HG03139 (cell line): Measurements from ENCODE around the gene CTBP1.
A peak's percentile ranks its signal among the peaks of the same experiment; 100 is the strongest.

Experiments
- ATAC-seq: cut with Tn5 transposase; IDR thresholded peaks from one replicate; pipeline ENCODE4 v1.9.1; 2021; ENCODE audit not compliant: unreplicated experiment

CTBP1 gene

GRCh38 chr4:1177274-1178141, 71.4 kb downstream of the CTBP1 start:
- ATAC-seq = no peak

DNA sequence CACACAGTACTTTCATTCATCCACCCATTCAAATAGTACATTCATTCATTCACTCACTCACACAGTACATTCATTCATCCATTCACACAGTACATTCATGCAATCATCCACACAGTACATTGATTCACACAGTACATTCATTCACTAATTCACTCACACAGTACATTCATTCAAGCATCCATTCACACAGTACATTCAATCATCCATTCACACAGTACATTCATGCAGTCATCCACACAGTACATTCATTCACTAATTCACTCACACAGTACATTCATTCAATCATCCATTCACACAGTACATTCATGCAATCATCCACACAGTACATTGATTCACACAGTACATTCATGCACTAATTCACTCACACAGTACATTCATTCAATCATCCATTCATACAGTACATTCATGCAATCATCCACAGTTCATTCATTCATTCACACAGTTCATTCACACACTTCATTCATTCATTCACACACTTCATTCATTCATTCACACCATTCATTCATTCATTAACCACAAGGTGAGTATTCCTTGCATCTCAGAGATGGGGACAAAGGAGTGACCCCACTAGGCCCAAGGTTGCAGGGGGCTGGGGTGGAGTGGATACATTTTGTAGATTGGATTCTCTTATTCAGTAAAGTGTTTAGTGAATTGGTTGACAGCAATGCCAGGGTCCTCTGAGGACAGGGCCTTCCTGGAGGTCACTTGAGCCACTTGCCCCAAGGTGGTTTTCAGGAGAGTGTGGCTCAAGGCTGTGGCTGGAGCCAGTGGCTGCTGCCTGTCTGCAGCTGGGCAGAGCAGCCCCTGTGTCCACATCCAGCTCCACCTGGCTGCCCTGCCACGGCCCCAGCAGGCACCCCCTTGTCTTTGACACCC, 72.3 kb downstream of the CTBP1 start:
- ATAC-seq = no peak

DNA sequence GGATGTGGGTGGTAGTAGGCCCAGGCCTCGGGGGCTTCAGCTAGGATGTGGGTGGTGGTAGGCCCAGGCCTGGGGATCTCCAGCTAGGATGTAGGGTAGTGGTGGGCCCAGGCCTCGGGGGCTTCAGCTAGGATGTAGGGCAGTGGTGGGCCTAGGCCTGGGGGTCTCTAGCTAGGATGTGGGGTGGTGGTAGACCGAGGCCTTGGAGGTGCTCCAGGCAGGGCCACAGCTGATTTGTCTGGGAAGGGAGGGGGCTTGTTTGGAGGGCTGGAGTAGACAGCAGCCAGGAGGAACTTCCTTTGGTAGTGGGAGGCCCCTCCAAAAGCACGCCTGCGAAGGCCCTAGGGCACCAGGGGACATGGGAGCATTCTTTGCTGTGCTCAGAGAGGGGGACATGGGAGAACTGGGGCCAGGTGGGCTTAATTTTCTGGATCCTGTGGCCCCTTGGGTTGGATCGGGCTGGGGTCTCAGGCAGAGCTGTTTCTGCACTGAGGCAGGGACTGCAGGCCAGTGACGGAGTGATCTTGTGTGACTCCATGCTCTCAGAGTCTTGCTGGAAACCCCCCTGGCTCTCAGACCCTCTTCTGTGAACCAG, 73.2 kb downstream of the CTBP1 start:
- ATAC-seq = no peak

DNA sequence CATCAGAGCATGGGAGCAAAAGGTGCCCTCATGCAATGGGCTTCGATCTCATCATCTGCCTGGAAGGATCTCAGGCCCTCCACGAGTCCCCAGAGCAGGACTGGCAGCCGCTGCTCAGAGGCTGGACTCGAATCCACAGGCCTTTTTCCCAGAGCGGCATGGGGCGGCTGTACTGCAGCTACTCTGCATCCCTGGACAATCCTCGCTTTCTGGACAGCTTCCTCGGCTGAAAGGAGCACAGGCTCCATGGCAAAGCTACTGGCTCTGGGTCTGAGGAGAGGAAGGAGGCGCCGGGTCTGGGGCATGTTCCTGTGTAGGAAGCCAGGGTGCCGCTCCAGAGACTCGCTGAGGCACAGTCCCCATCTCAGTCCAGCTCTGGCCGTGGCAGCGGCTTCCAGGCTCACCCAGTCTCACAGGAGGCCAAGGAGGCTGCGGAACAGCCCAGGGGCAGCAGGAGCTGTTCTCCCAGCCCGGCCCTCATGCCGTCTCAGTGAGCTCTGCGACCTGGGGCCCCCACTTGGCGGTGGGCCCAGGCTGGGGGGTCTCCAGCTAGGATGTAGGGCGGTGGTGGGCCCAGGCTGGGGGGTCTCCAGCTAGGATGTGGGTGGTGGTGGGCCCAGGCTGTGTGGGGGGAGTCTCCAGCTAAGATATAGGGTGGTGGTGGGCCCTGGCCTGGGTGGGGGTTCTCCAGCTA, 73.8 kb downstream of the CTBP1 start:
- no peak for ATAC-seq

- ATAC-seq = no peak
Measured at GRCh38 chr4:1172971-1173757, 75.8 kb downstream of the CTBP1 start.

DNA sequence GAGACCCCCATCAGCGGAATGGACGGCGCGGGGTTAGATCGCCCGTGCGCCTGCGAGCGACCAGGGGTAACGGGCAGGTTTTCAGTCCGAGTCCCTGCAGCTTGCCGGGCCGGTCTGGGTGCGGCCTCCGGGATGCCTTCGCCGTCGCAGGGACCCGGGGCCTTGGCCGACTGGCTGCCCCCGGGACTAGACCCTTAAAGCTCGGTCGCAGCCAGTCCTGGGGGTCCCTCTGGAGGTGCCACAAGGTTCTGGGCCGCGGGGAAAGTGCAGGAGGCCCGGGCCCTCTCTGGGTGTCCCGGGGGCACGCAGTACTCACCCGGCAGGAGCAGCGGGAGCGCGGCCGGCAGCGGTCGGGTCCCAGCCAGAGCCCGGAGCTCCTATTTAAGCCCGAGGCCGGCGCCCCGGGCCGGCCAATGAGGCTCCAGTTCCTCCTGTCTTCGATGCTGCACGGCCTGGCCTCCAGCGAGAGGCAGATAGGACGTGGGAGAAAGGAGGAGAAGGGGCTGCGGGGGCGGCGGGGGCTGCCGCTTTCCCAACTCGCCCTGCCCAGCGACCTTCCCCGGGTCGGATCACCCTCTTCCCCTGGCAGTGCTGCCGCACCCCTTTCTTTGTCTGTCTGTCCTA, 76.6 kb downstream of the CTBP1 start, which contains the start of gene SPON2:
Gene SPON2 (minus strand): TSS at position 356 of the 624 bp plus-strand sequence.
- no peak for ATAC-seq

GRCh38 chr4:1171311-1172227, 77.4 kb downstream of the CTBP1 start:
- no peak for ATAC-seq

DNA sequence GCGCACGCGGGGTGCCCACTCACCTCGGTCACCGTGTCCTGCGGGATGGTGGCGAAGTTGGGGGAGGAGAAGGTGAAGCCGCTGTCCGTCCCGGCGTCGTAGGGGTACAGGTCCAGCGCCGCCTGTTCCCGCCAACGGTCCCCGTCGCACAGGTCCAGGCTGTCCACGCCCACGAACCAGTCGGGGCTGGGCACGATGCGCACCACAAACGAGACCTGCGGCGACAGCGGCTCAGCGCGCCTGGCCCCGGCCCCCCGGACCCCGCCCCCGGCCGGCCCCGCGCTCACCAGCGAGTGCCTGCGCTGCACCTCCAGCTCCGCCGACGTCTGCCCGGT, 78.0 kb downstream of the CTBP1 start:
- ATAC-seq = no peak

- no peak for ATAC-seq
Measured at GRCh38 chr4:1170156-1170975, 78.6 kb downstream of the CTBP1 start.

DNA sequence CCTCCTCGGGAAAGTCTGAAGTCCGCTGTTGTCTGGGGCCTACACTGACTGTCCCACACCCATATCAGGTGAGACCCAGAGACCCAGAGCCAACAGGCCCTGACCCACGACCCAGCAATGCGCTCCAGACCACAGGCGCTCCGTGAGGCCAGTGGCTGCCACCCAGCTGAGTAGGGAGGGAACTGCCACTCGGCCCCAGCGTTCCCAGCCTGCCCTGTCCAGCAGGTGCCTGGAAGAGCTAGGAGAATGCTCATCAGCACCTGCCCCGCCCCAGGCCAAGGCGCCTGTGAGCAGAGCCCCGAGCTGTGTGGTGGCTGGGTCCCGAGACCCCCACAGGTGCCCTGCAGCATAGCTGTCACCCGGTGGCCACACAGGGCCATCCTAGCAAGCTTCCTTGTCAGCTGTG, 79.2 kb downstream of the CTBP1 start:
- no peak for ATAC-seq

DNA sequence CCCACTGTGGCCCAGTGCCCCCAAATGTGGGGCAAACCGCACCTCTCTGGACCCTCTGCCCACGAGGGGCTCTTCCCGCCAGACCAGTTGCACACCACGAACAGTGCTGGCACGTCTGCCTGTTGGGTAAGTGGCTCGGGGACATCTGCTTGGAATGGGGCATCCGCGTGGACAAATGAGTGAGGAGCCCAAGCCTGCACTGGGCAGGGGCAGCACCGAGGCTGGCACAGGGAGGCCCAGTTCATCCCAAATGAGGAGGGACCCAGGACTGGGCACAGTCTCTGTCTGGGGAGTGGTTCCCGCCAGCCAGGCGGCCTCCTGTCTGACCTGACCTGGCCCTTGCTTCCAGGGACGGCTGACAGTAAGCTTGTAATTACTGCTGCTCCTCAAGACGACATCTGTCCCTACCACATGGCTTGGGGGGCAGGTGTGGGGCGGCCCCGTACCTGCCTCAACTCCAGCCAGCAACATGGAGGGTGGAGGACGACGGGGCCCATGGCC, 79.7 kb downstream of the CTBP1 start:
- no peak for ATAC-seq

- ATAC-seq = no peak
Measured at GRCh38 chr4:1168191-1169101, 80.5 kb downstream of the CTBP1 start.

- ATAC-seq = peak; percentile 49
Measured at GRCh38 chr4:1167244-1167949, 81.5 kb downstream of the CTBP1 start.

DNA sequence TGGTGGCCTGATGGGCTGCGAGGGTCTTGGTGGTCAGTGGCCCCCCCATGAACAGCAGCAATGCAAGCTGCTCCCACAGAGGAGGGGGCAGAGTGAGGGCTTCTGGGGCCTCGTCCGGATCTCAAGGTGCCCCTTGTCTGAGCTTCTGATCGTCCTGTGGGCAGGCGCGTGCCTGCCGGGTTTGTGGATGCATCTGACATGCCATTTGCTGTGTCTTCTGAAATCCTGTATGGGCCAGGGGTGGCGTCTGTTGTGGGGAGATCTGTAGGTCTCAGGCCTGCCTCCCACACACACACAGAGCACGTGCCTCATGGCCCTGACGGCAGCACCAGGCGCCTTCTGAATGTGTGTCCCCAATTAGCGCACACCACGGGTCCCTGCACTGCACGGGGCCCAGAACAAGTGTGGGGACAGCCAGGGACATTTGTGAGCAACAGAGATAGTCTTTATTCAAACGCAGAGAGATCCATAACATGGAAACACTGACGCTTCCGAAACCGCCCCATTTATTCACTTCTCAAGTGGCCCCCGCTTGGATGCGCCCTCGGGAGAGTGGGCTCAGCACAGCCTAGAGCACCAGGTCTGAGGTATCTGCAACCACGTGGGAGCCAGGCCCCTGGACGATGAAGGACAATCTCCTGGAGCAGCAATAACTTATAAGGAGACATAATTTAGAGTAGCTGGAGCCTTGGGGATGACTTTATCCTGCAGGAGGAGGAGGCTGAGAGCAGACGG, 82.3 kb downstream of the CTBP1 start:
- no peak for ATAC-seq

DNA sequence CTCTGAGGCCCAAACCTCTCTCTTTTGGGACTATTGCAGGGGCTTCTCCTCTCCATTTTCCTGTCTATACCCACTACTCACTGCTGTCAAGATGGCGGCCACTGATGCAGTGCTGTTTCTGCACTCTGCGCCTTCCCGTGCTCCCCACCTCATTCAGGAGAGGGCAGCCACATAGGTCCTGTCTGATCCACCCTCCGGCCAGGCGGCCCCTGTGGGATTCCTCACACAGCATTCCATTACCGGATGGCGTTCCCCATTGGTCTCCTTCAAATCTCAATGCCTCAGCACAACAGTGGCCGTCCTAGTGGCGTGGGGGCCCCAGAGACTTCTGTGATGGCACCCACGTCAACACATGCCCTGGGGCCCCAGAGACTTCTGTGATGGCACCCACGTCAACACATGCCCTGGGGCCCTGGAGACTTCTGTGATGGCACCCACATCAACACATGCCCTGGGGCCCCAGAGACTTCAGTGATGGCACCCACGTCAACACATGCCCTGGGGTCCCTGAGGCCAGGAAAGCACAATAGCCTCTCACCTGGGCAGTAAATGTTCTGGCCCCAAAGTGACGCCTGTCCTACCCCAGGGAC, 83.9 kb downstream of the CTBP1 start:
- no peak for ATAC-seq
